ENCODE measurements around the gene CIAPIN1. TPM values are rescaled to one million over a fixed set of nuclear protein-coding genes. Genes with fewer than 3 reads are reported as not detected.

CIAPIN1 gene
- total and polyA plus RNA-seq, 2 of the 8 experiments (the other 6 are each of a cell fraction or from before 2014, with no cell fraction given), result 76.8 to 83.6 TPM

DNA sequence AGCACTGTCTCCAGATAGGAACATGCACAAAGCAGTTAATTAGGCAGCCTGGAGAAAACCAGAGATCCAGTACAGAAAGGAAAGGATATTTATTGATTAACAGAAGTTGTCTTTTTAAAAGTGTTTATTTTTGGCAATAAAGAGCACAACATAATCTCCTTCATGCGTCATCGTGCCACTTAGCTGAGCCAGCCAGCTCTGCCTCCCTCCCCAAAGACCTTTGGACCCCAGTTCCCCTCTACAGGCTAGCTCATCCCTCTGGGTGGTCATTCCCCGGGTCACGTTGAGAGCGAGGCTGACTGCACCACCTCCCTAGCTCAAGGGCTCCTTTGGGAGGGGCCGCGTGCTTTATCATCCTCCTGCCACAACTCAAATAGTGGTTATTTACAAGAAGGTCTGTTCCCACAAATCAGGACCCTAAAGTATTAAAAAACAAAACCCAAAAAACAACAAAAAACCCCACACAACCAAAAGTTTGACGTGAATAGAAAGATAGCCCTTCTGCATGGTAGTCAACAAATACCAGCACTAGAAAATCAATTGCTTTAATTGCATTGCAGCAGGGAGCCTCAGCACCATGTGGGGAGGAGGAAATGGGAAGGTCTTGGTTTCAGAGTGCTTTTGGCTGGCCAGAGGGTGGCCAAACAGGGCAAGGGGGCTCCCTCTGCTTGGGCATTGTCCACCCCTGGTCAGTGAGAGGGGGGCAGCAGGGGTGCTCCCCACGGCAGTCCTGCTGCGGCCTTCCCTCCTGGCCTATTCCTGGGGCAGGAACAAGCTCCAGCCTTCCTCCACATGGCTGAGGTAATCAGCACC lies 24.9 kb upstream of the CIAPIN1 start (continued):
- TF ChIP-seq RAD21 (IDR thresholded peaks at IDR 0.05 in 1 of 2, conservative IDR thresholded peaks at IDR 0.05 in 1 of 2; ENCODE audit: low read depth in 2 of 2, low read length in 2 of 2) (no peak), TCF12 (IDR thresholded peaks at IDR 0.05; ENCODE audit: low read depth, low read length) (no peak), POLR2AphosphoS5 (IDR thresholded peaks at IDR 0.05; ENCODE audit: low read depth, low read length) (peak; percentile 2; the same call in 1 of the 2 replicates), SP4 (IDR thresholded peaks at IDR 0.05; ENCODE audit: low read length) (no peak)

Data from H1 (cell line).